Fibroblast of mammary gland (primary cell): Measurements from ENCODE around the gene WWOX.

Experiments used
- DNase-seq: peaks from one replicate; pipeline ENCODE4 v3.0.0-alpha.2; 2010; ENCODE audit warnings: low read depth
- H3K4me3 ChIP-seq: 2 replicates; pipeline ENCODE4 v1.5.1; 2011; ENCODE audit warnings: low read depth, mild to moderate bottlenecking, low read length, moderate library complexity; ENCODE audit not compliant: control insufficient read depth
- TF ChIP-seq, protein P1 (sequence below): conservative IDR thresholded peaks from 2 replicates; pipeline ENCODE4 v1.5.1; 2011; ENCODE audit warnings: low read depth, low read length, inconsistent platforms; ENCODE audit not compliant: control insufficient read depth, insufficient read depth

WWOX gene

DNA sequence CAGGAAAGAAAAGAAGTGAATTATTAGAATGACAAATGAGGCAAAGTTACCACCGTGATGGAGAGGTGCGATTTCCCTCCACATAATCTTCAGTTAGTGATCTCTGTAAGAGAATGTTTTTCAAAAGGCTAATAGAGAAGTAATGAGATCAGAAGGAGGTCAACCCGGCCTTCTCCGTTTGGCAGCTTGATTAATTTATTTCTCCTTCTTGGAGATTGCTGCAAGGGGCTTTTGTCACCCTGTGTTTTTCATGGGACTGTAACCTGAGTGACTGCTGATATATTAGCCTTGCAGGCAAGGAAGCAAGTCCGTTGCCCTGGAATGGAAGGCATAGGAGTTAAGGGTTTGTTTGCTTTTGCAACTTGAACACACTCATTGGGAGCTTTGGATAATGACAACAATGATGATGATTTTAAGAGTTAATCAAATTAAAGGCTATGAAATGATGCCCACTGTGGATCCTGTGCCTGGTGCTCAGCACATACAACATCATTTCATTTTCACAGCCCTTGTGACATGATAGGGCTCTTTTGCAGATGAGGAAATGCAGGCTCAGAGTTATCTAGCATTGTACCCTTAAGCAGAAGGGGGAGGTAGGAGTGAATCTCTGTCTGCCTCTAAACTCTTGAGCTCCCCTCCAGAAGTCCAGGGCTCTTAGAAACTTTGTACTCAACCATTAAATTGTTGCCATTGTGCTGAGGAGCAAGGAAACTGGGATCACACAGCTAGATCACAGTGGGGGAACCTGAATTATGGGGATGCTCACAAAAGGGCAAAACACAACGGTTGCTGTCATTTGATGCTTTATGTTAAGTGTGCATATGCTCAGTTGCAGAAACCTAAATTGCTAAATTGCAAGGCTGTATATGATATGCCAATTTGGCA, 226.3 kb downstream of the WWOX start:
- TF ChIP-seq, protein P1, sequence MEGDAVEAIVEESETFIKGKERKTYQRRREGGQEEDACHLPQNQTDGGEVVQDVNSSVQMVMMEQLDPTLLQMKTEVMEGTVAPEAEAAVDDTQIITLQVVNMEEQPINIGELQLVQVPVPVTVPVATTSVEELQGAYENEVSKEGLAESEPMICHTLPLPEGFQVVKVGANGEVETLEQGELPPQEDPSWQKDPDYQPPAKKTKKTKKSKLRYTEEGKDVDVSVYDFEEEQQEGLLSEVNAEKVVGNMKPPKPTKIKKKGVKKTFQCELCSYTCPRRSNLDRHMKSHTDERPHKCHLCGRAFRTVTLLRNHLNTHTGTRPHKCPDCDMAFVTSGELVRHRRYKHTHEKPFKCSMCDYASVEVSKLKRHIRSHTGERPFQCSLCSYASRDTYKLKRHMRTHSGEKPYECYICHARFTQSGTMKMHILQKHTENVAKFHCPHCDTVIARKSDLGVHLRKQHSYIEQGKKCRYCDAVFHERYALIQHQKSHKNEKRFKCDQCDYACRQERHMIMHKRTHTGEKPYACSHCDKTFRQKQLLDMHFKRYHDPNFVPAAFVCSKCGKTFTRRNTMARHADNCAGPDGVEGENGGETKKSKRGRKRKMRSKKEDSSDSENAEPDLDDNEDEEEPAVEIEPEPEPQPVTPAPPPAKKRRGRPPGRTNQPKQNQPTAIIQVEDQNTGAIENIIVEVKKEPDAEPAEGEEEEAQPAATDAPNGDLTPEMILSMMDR, result no peak
- no peak for DNase-seq
- no peak overlapping the region for H3K4me3 ChIP-seq

DNA sequence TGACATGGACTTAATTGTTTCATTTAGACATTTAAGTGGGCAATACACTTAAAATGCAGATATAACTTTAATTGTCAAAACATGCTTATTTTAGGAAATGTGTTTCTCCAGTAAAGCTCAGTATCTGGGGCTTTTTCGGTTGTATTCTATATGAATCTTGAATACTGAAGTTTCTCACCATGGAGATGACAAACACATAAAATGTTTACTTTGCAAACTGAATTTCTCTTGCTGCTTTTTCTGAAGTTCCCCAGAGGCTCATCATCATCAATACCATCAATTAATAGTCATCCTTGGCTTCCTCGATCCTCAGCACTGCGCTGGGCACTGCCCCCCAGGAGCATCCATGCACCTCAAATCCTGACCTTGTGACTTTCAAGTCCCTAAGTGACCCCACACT, 227.3 kb downstream of the WWOX start:
- TF ChIP-seq, protein P1, result no peak
- DNase-seq, result no peak
- H3K4me3 ChIP-seq, result no peak overlapping the region

DNA sequence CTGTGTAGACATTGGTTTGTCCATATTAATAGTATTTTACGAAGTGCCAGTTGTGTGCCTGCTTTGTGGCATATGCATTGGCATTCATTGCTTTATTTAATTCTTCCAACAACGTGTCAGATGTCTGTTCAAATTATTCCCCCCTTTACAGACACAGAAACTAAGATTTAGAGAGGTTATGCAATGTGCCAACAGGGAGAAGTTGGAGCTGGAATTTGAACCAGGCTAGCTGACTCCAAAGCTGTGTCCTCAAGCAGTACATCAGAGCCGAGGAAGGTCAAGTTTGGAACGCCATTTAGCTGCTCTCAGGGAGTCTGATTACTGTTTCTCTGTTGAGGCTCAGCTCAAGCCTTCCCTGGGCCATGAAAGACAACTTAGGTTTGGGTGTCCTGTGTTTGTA, 232.3 kb downstream of the WWOX start:
- TF ChIP-seq, protein P1, result no peak
- H3K4me3 ChIP-seq, result no peak overlapping the region
- DNase-seq, result no peak

DNA sequence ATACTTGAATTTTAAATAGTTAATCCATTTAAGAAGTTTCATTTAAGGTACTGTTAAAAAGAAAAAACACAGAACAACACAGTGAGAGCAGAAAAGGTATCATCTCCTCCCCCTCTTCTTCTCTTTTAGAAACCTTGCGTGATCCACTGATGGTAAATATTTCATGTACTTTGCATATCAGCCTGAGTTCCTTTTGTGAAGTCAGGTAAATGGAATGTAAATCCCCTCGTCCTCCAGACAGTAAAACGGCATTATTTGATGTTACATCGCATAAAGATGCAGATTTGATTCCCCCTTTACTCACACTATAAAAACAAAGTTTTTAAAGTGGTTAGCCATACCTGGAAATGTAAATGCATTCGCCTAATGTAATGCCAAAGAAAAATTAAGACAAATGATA, 234.4 kb downstream of the WWOX start:
- DNase-seq, result no peak
- H3K4me3 ChIP-seq, result no peak overlapping the region
- TF ChIP-seq, protein P1, result no peak

DNA sequence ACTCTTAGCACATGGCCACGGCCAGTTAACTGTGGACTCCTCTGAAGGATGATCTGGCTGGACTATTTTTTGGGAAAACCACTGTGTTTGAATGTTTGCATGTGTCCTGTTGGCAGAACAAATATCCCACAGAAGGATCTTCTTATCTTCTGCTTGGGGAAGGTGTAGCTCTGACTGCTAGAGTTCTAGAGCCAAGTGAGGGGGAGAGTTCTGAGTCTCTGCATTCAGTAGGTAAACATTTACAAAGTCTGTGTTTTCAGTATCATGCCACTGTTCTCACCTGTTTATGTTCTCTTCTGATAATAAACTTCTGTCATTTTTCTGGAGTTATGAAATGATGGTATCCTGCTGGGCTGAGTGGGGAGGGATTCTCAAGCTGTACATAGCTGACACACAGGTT, 241.1 kb downstream of the WWOX start:
- no peak for DNase-seq
- H3K4me3 ChIP-seq, result no peak overlapping the region
- TF ChIP-seq, protein P1, result no peak

DNA sequence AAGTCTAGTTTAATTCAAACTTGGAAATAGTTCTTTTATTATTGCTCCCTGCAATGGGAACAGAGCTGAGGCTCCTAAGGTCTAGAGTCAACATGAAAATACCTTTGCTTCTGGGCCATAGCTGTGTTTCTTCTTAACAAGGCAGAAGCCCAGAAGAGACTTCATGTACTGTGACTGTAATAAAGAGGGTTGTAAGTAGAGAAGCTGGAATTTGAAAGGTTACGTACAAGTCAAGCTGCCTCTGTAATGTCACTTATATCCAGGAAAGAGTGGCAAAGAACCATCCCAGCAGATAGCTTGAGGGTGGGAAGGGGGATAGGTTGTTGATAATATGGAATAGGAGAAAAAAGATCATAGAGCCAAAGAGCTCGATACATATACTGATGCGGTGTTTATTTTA, 248.6 kb downstream of the WWOX start:
- TF ChIP-seq, protein P1, result no peak
- no peak overlapping the region for H3K4me3 ChIP-seq
- DNase-seq, result no peak
